H9 (cell line): Measurements from ENCODE around the gene DYNC2H1. TPM values are rescaled to one million over a fixed set of nuclear protein-coding genes. Genes with fewer than 3 reads are reported as not detected.

Experiments
- DNase-seq: peaks from one replicate; pipeline ENCODE4 v3.0.0-alpha.2; 2017
- H2AFZ ChIP-seq: one replicate; pipeline ENCODE4 v1.6.1; 2013; ENCODE audit warnings: mild to moderate bottlenecking, low read length, control low read depth, moderate library complexity
- H2AK5ac ChIP-seq: 2 replicates; pipeline ENCODE4 v1.6.1; 2013; ENCODE audit warnings: low read length, control low read depth, mixed read lengths; ENCODE audit not compliant: insufficient read length
- H2BK120ac ChIP-seq: one replicate; pipeline ENCODE4 v1.6.1; 2013; ENCODE audit warnings: low read depth, mild to moderate bottlenecking, low read length, control low read depth, inconsistent platforms; ENCODE audit not compliant: poor library complexity, severe bottlenecking
- H2BK12ac ChIP-seq: 2 replicates; pipeline ENCODE4 v1.6.1; 2013; ENCODE audit warnings: low read length, control low read depth, mixed read lengths, low read depth; ENCODE audit not compliant: insufficient read length
- H2BK15ac ChIP-seq: 2 replicates; pipeline ENCODE4 v1.6.1; 2013; ENCODE audit warnings: low read depth, low read length, control low read depth
- H2BK20ac ChIP-seq: one replicate; pipeline ENCODE4 v1.6.1; 2013; ENCODE audit warnings: low read depth, mild to moderate bottlenecking, low read length, control low read depth, inconsistent platforms; ENCODE audit not compliant: poor library complexity, severe bottlenecking
- H2BK5ac ChIP-seq: 2 replicates; pipeline ENCODE4 v1.6.1; 2013; ENCODE audit warnings: low read length, control low read depth, mixed read lengths; ENCODE audit not compliant: insufficient read length
- H3K14ac ChIP-seq: 2 replicates; pipeline ENCODE4 v1.6.1; 2013; ENCODE audit warnings: low read length, control low read depth; ENCODE audit not compliant: insufficient read depth
- H3K18ac ChIP-seq: 2 replicates; pipeline ENCODE4 v1.6.1; 2013; ENCODE audit warnings: low read depth, mild to moderate bottlenecking, mixed read lengths, low read length, control low read depth; ENCODE audit not compliant: insufficient read length
- H3K23ac ChIP-seq: 2 replicates; pipeline ENCODE4 v1.6.1; 2013; ENCODE audit warnings: low read length, control low read depth, mixed read lengths, low read depth; ENCODE audit not compliant: insufficient read length
- H3K23me2 ChIP-seq: 2 replicates; pipeline ENCODE4 v1.6.1; 2013; ENCODE audit warnings: low read depth, mild to moderate bottlenecking, mixed read lengths, low read length, control low read depth; ENCODE audit not compliant: insufficient read length, poor library complexity, severe bottlenecking
- H3K27ac ChIP-seq: 2 replicates; pipeline ENCODE4 v1.5.1; 2013; ENCODE audit warnings: low read length, control low read depth, mixed read lengths, low read depth; ENCODE audit not compliant: insufficient read length
- H3K27me3 ChIP-seq: 2 replicates; pipeline ENCODE4 v1.6.1; 2013; ENCODE audit warnings: low read length, control low read depth, inconsistent platforms; ENCODE audit not compliant: insufficient read depth
- H3K4ac ChIP-seq: 2 replicates; pipeline ENCODE4 v1.6.1; 2013; ENCODE audit warnings: low read depth, mild to moderate bottlenecking, control low read depth, inconsistent platforms, low read length, moderate library complexity
- H3K4me1 ChIP-seq: 2 replicates; pipeline ENCODE4 v1.6.1; 2013; ENCODE audit warnings: low read length, control low read depth, inconsistent platforms; ENCODE audit not compliant: insufficient read depth
- H3K4me2 ChIP-seq: 2 replicates; pipeline ENCODE4 v1.6.1; 2013; ENCODE audit warnings: low read length, control low read depth, mixed read lengths; ENCODE audit not compliant: insufficient read length, insufficient read depth
- H3K56ac ChIP-seq: 2 replicates; pipeline ENCODE4 v1.6.1; 2013; ENCODE audit warnings: low read depth, mild to moderate bottlenecking, mixed read lengths, low read length, control low read depth; ENCODE audit not compliant: insufficient read length
- H3K79me1 ChIP-seq: 2 replicates; pipeline ENCODE4 v1.6.1; 2013; ENCODE audit warnings: low read depth, mild to moderate bottlenecking, moderate library complexity, low read length, control low read depth, inconsistent platforms; ENCODE audit not compliant: insufficient read depth, poor library complexity, severe bottlenecking
- H3K79me2 ChIP-seq: 2 replicates; pipeline ENCODE4 v1.6.1; 2013; ENCODE audit warnings: low read length, control low read depth, inconsistent platforms; ENCODE audit not compliant: insufficient read depth
- H3K9ac ChIP-seq: 2 replicates; pipeline ENCODE4 v1.6.1; 2013; ENCODE audit warnings: low read length, control low read depth, mixed read lengths; ENCODE audit not compliant: insufficient read length; ENCODE audit errors: extremely low read depth
- H3K9me3 ChIP-seq: one replicate; pipeline ENCODE4 v1.6.1; 2013; ENCODE audit warnings: low read depth, low read length, inconsistent platforms; ENCODE audit not compliant: control insufficient read depth
- H3T11ph ChIP-seq: one replicate; pipeline ENCODE4 v1.6.1; 2013; ENCODE audit warnings: mild to moderate bottlenecking, low read length, control low read depth, inconsistent platforms
- H4K20me1 ChIP-seq: one replicate; pipeline ENCODE4 v1.6.1; 2013; ENCODE audit not compliant: control insufficient read depth, insufficient read length, insufficient read depth
- H4K5ac ChIP-seq: 2 replicates; pipeline ENCODE4 v1.6.1; 2013; ENCODE audit warnings: low read depth, mild to moderate bottlenecking, mixed read lengths, low read length, control low read depth; ENCODE audit not compliant: insufficient read length
- H4K8ac ChIP-seq: replicated peaks from 2 replicates; pipeline ENCODE4 v1.6.1; 2013; ENCODE audit warnings: low read length, control low read depth, mixed read lengths, low read depth; ENCODE audit not compliant: insufficient read length
- H4K91ac ChIP-seq: 2 replicates; pipeline ENCODE4 v1.6.1; 2013; ENCODE audit warnings: low read depth, mild to moderate bottlenecking, moderate library complexity, mixed read lengths, low read length, control low read depth; ENCODE audit not compliant: insufficient read length
- H3K27ac Mint-ChIP-seq, 3 experiments: 2 replicates in 2 of 3; 3 replicates in 1 of 3; pipeline ENCODE4 v1.8.0; 2020 to 2021; ENCODE audit warnings: mixed read lengths in 3 of 3, mild to moderate bottlenecking in 1 of 3, moderate library complexity in 1 of 3
- H3K27me3 Mint-ChIP-seq: 2 replicates; pipeline ENCODE4 v1.8.0; 2021; ENCODE audit warnings: low read depth, mild to moderate bottlenecking, moderate library complexity, mixed read lengths
- H3K36me3 Mint-ChIP-seq, 3 experiments: 2 replicates in 2 of 3; 3 replicates in 1 of 3; pipeline ENCODE4 v1.8.0; 2020 to 2021; ENCODE audit warnings: low read depth in 3 of 3, mixed read lengths in 3 of 3; ENCODE audit not compliant: insufficient read depth in 1 of 3
- H3K4me1 Mint-ChIP-seq, 2 experiments: 2 replicates each; pipeline ENCODE4 v1.8.0; 2020; ENCODE audit warnings: mixed read lengths in 2 of 2
- H3K4me3 Mint-ChIP-seq, 2 experiments: 2 replicates in 1 of 2; 3 replicates in 1 of 2; pipeline ENCODE4 v1.8.0; 2020 to 2021; ENCODE audit warnings: mild to moderate bottlenecking in 2 of 2, mixed read lengths in 2 of 2, moderate library complexity in 1 of 2
- H3K9me3 Mint-ChIP-seq, 2 experiments: 2 replicates in 1 of 2; 3 replicates in 1 of 2; pipeline ENCODE4 v1.8.0; 2020; ENCODE audit warnings: mild to moderate bottlenecking in 2 of 2, mixed read lengths in 2 of 2, moderate library complexity in 1 of 2
- total RNA-seq: library from RNA; stranded (reverse); gene quantifications from 2 replicates; pipeline ENCODE4 v1.2.1, GENCODE V29; 2021
- TF ChIP-seq, protein P1 (sequence below): fragments of 200-600 bp; sonication (generic); conservative IDR thresholded peaks from 3 replicates; pipeline ENCODE4 v1.8.0; 2021; ENCODE audit warnings: antibody characterized with exemption, mild to moderate bottlenecking

The DYNC2H1 gene
- total RNA-seq, 1 experiment from 2014 or later: 13.2 TPM

GRCh38 chr11:103254123-103254522 is 144.9 kb downstream of the DYNC2H1 start:
- Mint-ChIP-seq H3K4me3 (no peak overlapping the region), H3K9me3 (no peaks in the 10 kb centered on the region), H3K27me3 (no peaks in the 10 kb centered on the region), H3K36me3 (no peaks in the 10 kb centered on the region), H3K4me1 (no peaks in the 10 kb centered on the region), H3K27ac (no peak overlapping the region)
- no peaks in the 10 kb centered on the region for H3K4me1 ChIP-seq
- no peak overlapping the region for H3K23ac ChIP-seq
- no peaks in the 10 kb centered on the region for H3K23me2 ChIP-seq
- no peak overlapping the region for H2BK120ac ChIP-seq
- TF ChIP-seq, protein P1, sequence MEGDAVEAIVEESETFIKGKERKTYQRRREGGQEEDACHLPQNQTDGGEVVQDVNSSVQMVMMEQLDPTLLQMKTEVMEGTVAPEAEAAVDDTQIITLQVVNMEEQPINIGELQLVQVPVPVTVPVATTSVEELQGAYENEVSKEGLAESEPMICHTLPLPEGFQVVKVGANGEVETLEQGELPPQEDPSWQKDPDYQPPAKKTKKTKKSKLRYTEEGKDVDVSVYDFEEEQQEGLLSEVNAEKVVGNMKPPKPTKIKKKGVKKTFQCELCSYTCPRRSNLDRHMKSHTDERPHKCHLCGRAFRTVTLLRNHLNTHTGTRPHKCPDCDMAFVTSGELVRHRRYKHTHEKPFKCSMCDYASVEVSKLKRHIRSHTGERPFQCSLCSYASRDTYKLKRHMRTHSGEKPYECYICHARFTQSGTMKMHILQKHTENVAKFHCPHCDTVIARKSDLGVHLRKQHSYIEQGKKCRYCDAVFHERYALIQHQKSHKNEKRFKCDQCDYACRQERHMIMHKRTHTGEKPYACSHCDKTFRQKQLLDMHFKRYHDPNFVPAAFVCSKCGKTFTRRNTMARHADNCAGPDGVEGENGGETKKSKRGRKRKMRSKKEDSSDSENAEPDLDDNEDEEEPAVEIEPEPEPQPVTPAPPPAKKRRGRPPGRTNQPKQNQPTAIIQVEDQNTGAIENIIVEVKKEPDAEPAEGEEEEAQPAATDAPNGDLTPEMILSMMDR: no peak
- no peak overlapping the region for H3K4ac ChIP-seq
- no peak overlapping the region for H2BK15ac ChIP-seq
- no peaks in the 10 kb centered on the region for H3K9me3 ChIP-seq
- no peak overlapping the region for H3K56ac ChIP-seq
- no peak overlapping the region for H2BK20ac ChIP-seq
- no peaks in the 10 kb centered on the region for H4K20me1 ChIP-seq
- H3K79me2 ChIP-seq: no peaks in the 10 kb centered on the region
- no peak overlapping the region for H4K91ac ChIP-seq
- no peak overlapping the region for H2BK5ac ChIP-seq
- no peaks in the 10 kb centered on the region for H3K27me3 ChIP-seq
- no peak overlapping the region for H2BK12ac ChIP-seq
- no peak overlapping the region for H3K18ac ChIP-seq
- H2AK5ac ChIP-seq: no peak overlapping the region
- H4K8ac ChIP-seq: no peak overlapping the region
- no peaks in the 10 kb centered on the region for H3K79me1 ChIP-seq
- H2AFZ ChIP-seq: no peak overlapping the region
- H3K27ac ChIP-seq: no peak overlapping the region
- no peak overlapping the region for H3K9ac ChIP-seq
- no peak overlapping the region for H3K4me2 ChIP-seq
- H4K5ac ChIP-seq: no peak overlapping the region
- H3T11ph ChIP-seq: no peak overlapping the region
- no peak overlapping the region for H3K14ac ChIP-seq
- DNase-seq: no peak
